ENCODE results near the gene ASNS. TPM values are rescaled to one million over a fixed set of nuclear protein-coding genes. Genes with fewer than 3 reads are reported as not detected.
"Not testable (repeated sequence)": the region's sequence is repeated elsewhere in the genome, so short reads cannot be mapped to it uniquely, and the experiment has no call there.

Gene ASNS
- total RNA-seq, result 44.0 TPM

- FAIRE-seq (no peak), DNase-seq (ENCODE audit: low spot score in 2 of 2) (peak; percentile 72 to 83)
These were observed at the start of gene ASNS for GRCh38 chr7:97872025-97872669. Gene ASNS (minus strand): TSS chr7:97872408. CDS start chr7:97869156, 3,252 bp downstream.

GRCh38 chr7:97921254-97921653, 49.0 kb upstream of the ASNS start:
- DNase-seq (ENCODE audit: low spot score in 2 of 2); FAIRE-seq: not testable (repeated sequence)

- not testable (repeated sequence) for FAIRE-seq; DNase-seq (ENCODE audit: low spot score in 2 of 2)
These were observed 43.1 kb upstream of the ASNS start for GRCh38 chr7:97915267-97915666.

GRCh38 chr7:97912294-97912693, 40.1 kb upstream of the ASNS start:
- FAIRE-seq; DNase-seq (ENCODE audit: low spot score in 2 of 2): not testable (repeated sequence)

GRCh38 chr7:97896893-97897292, 24.7 kb upstream of the ASNS start:
- not testable (repeated sequence) for DNase-seq (ENCODE audit: low spot score in 2 of 2); FAIRE-seq

GRCh38 chr7:97891721-97892120, 19.5 kb upstream of the ASNS start:
- not testable (repeated sequence) for DNase-seq (ENCODE audit: low spot score in 2 of 2); FAIRE-seq

- DNase-seq (ENCODE audit: low spot score in 2 of 2); FAIRE-seq: not testable (repeated sequence)
These were observed 7.3 kb upstream of the ASNS start for GRCh38 chr7:97879527-97879926.

- DNase-seq (ENCODE audit: low spot score in 2 of 2); FAIRE-seq: not testable (repeated sequence)
These were observed 2.7 kb upstream of the ASNS start for GRCh38 chr7:97874894-97875293.

- FAIRE-seq, result no peak
- no peak for DNase-seq (ENCODE audit: low spot score in 2 of 2)
These were observed 1.4 kb upstream of the ASNS start for GRCh38 chr7:97873606-97874005.

GRCh38 chr7:97871659-97872024, 566 bp downstream of the ASNS start:
- no peak for FAIRE-seq
- DNase-seq (ENCODE audit: low spot score in 2 of 2), result peak in 1 of 2 donors; percentile 8

- DNase-seq (ENCODE audit: low spot score in 2 of 2) (no peak), FAIRE-seq (no peak)
These were observed 3.4 kb downstream of the ASNS start for GRCh38 chr7:97868788-97869187.

- DNase-seq (ENCODE audit: low spot score in 2 of 2) (no peak), FAIRE-seq (no peak)
These were observed 3.9 kb downstream of the ASNS start for GRCh38 chr7:97868314-97868713.

GRCh38 chr7:97865104-97865503, 7.1 kb downstream of the ASNS start:
- DNase-seq (ENCODE audit: low spot score in 2 of 2) (no peak), FAIRE-seq (no peak)

- FAIRE-seq (peak; percentile 45), DNase-seq (ENCODE audit: low spot score in 2 of 2) (no peak)
These were observed 12.5 kb downstream of the ASNS start for GRCh38 chr7:97859606-97860204.

- DNase-seq (ENCODE audit: low spot score in 2 of 2) (no peak), FAIRE-seq (no peak)
These were observed 14.0 kb downstream of the ASNS start for GRCh38 chr7:97858221-97858620.

- FAIRE-seq (no peak), DNase-seq (ENCODE audit: low spot score in 2 of 2) (no peak)
These were observed 14.7 kb downstream of the ASNS start for GRCh38 chr7:97857544-97857943.

- FAIRE-seq (no peak), DNase-seq (ENCODE audit: low spot score in 2 of 2) (no peak)
These were observed 20.5 kb downstream of the ASNS start for GRCh38 chr7:97851683-97852082.

- DNase-seq (ENCODE audit: low spot score in 2 of 2); FAIRE-seq: not testable (repeated sequence)
These were observed 21.8 kb downstream of the ASNS start for GRCh38 chr7:97850262-97851031.

- no peak for DNase-seq (ENCODE audit: low spot score in 2 of 2)
- FAIRE-seq, result no peak
These were observed 24.4 kb downstream of the ASNS start for GRCh38 chr7:97847791-97848190.

GRCh38 chr7:97846945-97847344, 25.3 kb downstream of the ASNS start:
- DNase-seq (ENCODE audit: low spot score in 2 of 2) (no peak), FAIRE-seq (no peak)

GRCh38 chr7:97845622-97846203, 26.5 kb downstream of the ASNS start:
- FAIRE-seq (peak; percentile 86), DNase-seq (ENCODE audit: low spot score in 2 of 2) (peak in 1 of 2 donors; percentile 18)
